HG02642 (cell line): ENCODE data around the gene FCRL4.
"Not testable (repeated sequence)": the region's sequence is repeated elsewhere in the genome, so short reads cannot be mapped to it uniquely, and the experiment has no call there.

Experiments
- ATAC-seq: cut with Tn5 transposase; IDR thresholded peaks from one replicate; pipeline ENCODE4 v1.9.1; 2021; ENCODE audit warnings: mild to moderate bottlenecking; ENCODE audit not compliant: unreplicated experiment, poor library complexity

FCRL4 gene

DNA sequence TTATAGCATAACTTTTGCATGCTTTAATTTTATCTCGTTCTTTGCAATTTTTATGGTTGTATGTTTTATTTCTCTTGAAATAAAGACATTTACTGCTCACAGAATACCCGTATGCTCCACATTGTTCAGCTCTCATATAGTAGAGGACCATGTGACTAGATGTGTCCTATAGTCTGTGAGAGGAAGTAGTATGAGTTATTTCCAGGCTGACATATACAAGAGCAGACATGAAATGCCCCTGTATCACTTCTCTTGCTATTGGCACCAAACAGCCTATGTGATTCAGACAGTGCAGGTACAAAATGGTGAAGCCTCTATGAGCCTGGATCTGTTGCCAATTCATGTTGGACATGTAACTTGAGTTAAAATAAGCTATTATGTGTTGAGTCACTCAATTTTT lies 39.8 kb downstream of the FCRL4 start:
- no peak for ATAC-seq

- ATAC-seq: peak; percentile 90
These were observed 45.9 kb downstream of the FCRL4 start, which contains the start of gene FCRL5 for GRCh38 chr1:157551694-157552693. FCRL5 (minus strand) TSS chr1:157552515; CDS start chr1:157552362, 153 bp downstream.

DNA sequence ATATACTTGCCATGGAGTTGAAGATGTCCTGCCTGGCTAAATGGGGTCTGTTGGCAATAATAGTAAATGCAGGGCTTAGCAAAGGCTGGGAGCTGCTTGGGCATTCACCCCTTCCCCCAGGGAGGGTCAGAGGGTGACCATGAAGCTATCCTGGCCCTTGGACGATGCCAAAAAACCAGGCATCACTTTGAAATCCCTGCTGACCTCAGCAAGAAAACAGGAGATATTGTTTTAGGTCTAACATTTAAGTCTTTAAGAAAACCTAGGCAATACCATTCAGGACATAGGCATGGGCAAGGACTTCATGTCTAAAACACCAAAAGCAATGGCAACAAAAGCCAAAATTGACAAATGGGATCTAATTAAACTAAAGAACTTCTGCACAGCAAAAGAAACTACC lies 49.8 kb downstream of the FCRL4 start:
- ATAC-seq: not testable (repeated sequence)

GRCh38 chr1:157542676-157543075 lies 55.2 kb downstream of the FCRL4 start:
- ATAC-seq: no peak

- ATAC-seq: no peak
These were observed 57.0 kb downstream of the FCRL4 start for GRCh38 chr1:157540852-157541251.

DNA sequence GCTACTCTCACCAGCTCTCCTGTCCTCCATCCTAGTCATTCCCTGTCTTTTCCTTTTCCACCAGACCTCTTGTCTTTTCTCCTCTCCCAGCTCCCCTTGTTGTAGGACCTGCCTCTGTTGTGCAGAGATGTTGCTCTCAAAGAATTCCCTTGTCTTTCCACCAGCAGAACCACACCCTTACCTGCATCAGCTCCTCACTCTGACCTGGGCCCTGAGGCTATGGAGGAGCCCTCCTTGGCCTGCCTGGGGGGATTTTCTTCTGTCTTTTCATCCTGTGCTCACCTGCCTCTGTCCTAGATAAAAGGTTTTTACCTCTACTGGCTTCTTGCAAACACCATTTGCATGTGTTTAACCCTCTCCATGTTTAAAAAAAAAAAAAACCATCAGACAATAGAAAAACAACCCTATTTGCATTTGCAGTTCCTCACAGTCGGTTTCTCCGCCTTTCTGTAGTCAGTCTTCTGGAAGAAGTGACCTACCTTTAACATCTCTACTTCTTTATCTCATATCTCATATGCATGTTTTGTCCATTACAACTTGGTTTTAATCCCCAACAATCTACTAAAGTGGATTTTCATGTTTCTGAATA lies 57.6 kb downstream of the FCRL4 start:
- no peak for ATAC-seq

DNA sequence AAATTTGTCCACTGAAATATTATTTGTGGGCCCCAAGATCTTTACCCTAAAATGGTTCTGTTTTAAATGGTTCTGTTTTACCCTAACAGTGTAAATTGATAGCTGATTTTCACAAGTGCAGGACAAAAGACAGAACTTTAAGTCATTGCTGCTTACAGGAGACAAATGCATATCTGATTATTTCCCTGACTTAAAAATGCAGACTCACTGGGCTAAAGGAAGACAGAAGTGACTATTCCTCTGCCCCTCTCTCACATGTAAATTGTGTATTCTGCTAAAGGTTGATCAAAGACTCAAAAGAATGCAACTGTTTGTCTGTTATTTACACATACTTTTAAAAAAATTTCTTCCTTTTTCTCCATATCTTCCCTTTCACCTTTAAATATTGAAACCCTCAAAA lies 58.3 kb downstream of the FCRL4 start:
- ATAC-seq: no peak

DNA sequence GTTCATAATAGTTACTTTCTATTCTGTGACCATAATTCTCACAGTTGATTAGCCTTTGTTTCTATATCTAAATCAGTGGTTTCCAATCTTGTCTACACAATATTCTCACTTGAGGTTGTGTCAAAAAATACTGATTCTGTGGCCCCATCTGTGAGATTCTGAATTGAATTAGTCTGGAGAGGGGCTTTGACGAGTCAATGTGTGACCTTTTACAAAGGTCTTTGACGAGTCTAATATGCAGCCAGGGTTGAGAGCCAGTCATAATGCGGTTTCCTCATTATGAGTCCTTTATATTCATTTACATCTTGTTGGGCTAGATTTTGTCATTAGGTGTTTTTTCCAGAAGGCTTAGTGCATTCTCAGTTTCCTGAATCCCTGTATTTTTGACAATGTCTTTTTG lies 65.3 kb downstream of the FCRL4 start:
- ATAC-seq: no peak

GRCh38 chr1:157523774-157524493 lies 74.0 kb downstream of the FCRL4 start:
- ATAC-seq: peak; percentile 79
